Spinal cord (tissue), 10 donors: ENCODE data around the gene NPIPA2. TPM values are rescaled to one million over a fixed set of nuclear protein-coding genes. Genes with fewer than 3 reads are reported as not detected.
"Not testable (repeated sequence)": the region's sequence is repeated elsewhere in the genome, so short reads cannot be mapped to it uniquely, and the experiment has no call there.

Experiments used
- DNase-seq, 6 donors: peaks; one replicate each; pipeline versions ENCODE4 v3.0.0 to v3.0.0-alpha.2; 2013 to 2015; ENCODE audit warnings: low spot score in 6 of 6, low read depth in 4 of 6
- H3K27ac ChIP-seq: one replicate; pipeline ENCODE4 v1.5.1; 2013; ENCODE audit warnings: low read depth, low read length, control low read depth
- H3K27me3 ChIP-seq: one replicate; pipeline ENCODE4 v1.6.1; 2013; ENCODE audit warnings: low read length; ENCODE audit not compliant: control insufficient read depth, insufficient read depth
- H3K36me3 ChIP-seq: one replicate; pipeline ENCODE4 v1.6.1; 2013; ENCODE audit warnings: low read length; ENCODE audit not compliant: control insufficient read depth, insufficient read depth
- H3K4me1 ChIP-seq: one replicate; pipeline ENCODE4 v1.6.1; 2013; ENCODE audit warnings: low read length; ENCODE audit not compliant: control insufficient read depth, insufficient read depth
- H3K4me3 ChIP-seq: one replicate; pipeline ENCODE4 v1.5.1; 2013; ENCODE audit warnings: low read depth, low read length, control low read depth
- H3K9me3 ChIP-seq: one replicate; pipeline ENCODE4 v1.6.1; 2013; ENCODE audit warnings: low read length; ENCODE audit not compliant: control insufficient read depth, insufficient read depth
- WGBS: methylation state at CpG from one replicate; pipeline ENCODE4 v1.1.5; 2013; ENCODE audit warnings: missing lambda C conversion rate; ENCODE audit not compliant: insufficient coverage; 5-methylcytosine and 5-hydroxymethylcytosine counted together
- polyA plus RNA-seq, 2 donors: library from polyadenylated mRNA; unstranded; fragments of 120-200 nt; gene quantifications; one replicate each; pipeline ENCODE4 v1.2.1, GENCODE V29; 2013; ENCODE audit not compliant: insufficient read length in 2 of 2
- total RNA-seq, 2 donors: library from RNA; depleted of rRNA in 1 of 2; stranded (reverse); fragments of 120-200 nt in 1 of 2; fragments of >200 nt in 1 of 2; gene quantifications; one replicate each; pipeline versions ENCODE4 v1.2.3 to v1.2.4, GENCODE V29; 2013 to 2014
- donor health status: healthy.

The NPIPA2 gene
- total and polyA plus RNA-seq, 4 donors = 0.44 to 6.9 TPM; not detected in 2

DNA sequence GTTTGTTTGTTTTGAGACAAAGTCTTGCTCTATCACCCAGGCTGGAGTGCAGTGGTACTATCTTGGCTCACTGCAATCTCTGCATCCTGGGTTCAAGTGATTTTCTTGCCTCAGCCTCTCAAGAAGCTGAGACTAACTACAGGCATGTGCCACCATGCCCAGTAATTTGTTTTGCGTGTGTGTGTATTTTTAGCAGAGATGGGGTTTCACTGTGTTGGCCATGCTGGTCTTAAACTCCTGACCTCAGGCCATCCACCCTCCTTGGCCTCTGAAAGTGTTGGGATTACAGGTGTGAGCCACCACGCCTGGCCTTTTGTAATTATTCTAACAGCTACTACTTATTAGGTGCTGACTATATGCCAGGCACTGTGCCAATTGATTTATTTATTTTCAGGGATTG, 33.3 kb downstream of the NPIPA2 start:
- H3K27ac ChIP-seq, H3K9me3 ChIP-seq, H3K27me3 ChIP-seq, H3K4me3 ChIP-seq, DNase-seq, H3K36me3 ChIP-seq, H3K4me1 ChIP-seq: not testable (repeated sequence)
- no CpG with 5 or more reads among the region's 2 CpGs for WGBS

DNA sequence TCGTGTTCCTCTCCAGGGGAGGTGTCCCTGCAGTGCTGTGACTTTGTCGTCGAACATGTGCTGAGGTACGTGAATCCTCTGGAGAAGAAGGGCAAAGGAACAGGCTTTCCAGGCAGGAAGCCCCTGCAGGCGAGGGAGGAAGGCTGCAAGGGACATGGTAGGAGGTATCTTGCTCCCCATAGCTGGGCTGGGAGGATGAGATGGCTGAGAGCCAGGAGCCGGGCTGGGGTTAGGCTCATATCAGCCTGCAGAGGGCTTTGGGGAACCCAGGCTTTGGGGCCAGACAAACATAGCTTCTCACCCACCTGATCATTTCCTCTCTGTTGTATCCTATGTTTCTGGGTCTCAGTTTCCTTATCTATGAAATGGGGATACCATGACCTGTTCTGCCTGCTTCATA, 34.4 kb downstream of the NPIPA2 start:
- WGBS = no CpG with 5 or more reads among the region's 6 CpGs
- not testable (repeated sequence) for H3K4me1 ChIP-seq, H3K27ac ChIP-seq, H3K9me3 ChIP-seq, H3K36me3 ChIP-seq, H3K4me3 ChIP-seq, DNase-seq, H3K27me3 ChIP-seq

DNA sequence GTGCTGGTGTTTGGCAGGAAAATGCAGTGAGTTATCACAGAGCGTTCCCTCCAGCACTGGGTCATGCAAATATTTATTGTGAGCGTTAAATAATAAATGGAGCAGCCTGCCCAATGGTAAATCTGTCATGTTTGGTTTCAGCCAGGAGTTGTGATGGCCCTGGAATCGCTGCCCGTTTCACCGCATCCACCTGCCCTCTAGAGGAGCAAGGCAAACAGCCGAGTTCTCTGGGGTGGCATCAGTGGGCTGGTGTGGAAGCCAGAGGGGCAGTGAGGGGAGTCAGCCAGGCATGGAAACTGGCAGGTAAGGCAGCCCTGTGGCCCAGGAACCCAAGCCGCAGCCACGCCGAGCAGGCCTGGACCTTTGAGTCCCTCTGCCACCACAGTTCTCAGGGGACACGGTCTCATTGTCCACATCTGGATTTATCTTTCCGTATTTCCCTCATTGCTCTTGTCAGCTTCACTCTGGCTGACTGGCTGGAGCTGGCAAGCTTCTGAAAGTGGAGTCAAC, 37.1 kb downstream of the NPIPA2 start:
- not testable (repeated sequence) for H3K9me3 ChIP-seq, H3K27me3 ChIP-seq, H3K27ac ChIP-seq, DNase-seq, H3K36me3 ChIP-seq, H3K4me3 ChIP-seq, H3K4me1 ChIP-seq
- WGBS = no CpG with 5 or more reads among the region's 11 CpGs

DNA sequence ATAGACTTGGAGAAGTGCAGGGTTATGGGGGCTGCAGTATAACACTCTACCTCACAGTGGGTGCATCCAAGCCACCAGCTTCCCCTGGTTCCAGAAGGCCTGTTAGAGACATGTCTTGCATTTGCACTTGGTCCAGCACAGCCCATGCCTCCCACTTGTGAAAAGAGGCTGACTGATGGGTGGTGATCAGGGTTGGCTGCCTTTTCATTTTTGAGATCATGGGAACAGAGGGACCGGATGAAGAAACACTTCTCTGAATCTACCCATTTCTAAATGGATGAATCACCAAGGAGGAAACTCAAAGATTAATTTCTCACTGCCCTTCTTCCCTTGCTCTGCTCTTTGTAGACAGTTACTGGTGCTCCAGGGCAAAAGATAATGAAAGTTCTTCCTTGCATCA, 43.8 kb downstream of the NPIPA2 start:
- not testable (repeated sequence) for H3K27ac ChIP-seq, H3K27me3 ChIP-seq, H3K4me3 ChIP-seq, H3K36me3 ChIP-seq, DNase-seq, H3K9me3 ChIP-seq, H3K4me1 ChIP-seq
- WGBS = no CpG with 5 or more reads among the region's 1 CpG

DNA sequence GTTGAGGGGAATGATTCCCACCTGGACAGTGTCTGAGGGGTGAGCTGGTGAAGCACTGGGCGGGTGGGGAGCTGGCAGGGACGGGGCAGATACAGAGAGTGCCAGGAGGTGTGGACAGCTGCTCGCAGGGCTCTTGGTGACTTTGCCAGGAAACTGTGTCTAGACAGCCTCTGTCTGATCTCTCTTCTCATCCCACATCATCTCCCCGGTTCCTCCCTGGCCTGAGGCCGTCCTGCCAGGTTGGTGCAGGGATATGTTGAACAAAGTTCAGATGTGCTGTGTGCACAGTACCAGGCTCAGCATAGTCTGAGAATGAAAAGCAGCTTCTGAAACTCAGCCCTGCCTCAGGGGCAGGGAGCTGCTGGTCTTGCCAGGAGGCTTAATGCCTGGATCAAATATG, 47.2 kb downstream of the NPIPA2 start:
- H3K36me3 ChIP-seq, H3K9me3 ChIP-seq, H3K4me1 ChIP-seq, H3K27me3 ChIP-seq, DNase-seq, H3K4me3 ChIP-seq, H3K27ac ChIP-seq: not testable (repeated sequence)
- no CpG with 5 or more reads among the region's 5 CpGs for WGBS

DNA sequence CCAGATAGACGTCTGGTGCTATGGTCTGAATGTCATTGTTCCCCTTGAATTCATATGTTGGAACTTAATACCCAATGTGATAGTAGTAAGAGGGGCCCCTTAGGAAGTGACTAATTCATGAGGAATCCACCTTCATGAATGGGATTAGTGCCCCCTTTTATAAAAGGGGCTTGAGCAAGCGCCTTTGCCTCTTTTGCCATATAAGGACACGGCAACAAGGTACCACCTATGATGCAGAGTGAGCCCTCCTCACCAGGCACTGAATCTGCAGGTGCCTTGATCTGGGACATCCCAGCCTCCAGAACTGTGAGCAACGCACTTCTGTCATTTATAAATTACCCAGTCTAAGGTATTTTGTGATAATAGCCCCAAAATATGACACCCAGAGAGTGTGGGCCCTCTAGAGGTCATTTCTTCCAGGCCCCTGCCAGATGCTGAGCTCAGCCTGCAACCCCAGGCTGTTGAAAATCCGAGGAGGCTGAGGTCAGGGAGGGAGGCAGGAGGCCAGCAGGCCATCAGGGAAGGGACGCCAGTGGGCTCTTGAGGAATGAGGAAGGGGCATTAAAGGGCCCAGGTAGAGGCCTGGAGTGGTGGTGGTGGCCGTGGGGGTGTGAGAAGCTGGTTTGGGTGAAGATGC, 48.1 kb downstream of the NPIPA2 start:
- WGBS = no CpG with 5 or more reads among the region's 7 CpGs
- H3K9me3 ChIP-seq, H3K4me3 ChIP-seq, H3K27ac ChIP-seq, DNase-seq, H3K36me3 ChIP-seq, H3K4me1 ChIP-seq, H3K27me3 ChIP-seq: not testable (repeated sequence)

DNA sequence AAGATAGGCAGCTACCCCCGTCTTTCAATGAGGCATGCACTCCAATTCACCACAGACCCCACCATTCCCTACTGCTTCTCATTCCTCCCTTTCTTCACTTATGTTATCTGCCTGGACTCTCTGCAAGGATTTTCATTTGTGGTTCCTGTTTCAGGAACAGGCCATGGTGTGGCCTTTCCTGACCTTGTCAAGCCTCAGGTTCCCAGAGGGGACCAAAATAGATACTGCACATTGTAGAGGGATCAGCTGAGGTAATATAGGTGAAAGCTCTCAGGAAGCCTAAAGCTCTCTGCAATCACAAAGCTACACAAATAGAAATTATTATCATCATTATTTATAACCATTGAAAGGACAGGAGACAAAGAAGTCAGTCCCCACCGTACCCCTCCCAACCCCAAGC, 50.6 kb downstream of the NPIPA2 start:
- H3K4me1 ChIP-seq, H3K36me3 ChIP-seq, H3K9me3 ChIP-seq, H3K4me3 ChIP-seq, DNase-seq, H3K27ac ChIP-seq, H3K27me3 ChIP-seq: not testable (repeated sequence)
- WGBS = no CpG with 5 or more reads among the region's 2 CpGs

DNA sequence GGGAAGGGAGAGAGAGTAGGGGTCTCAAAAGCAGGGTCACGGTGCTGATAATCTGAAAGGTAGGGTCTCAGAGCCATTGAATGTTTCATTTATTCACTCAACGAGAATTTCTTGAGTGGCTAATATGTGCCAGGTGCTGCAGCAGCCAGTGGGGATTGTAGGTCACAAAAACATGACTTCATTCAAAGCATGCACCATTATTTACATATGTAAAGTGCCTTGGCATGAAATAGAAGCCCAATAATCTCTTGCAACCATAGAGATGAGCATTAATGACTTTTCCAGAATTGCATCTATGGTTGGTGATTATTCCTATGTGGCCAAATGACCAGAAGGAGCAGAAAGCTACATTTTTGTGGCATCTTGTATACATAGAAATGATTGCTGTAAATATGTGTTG, 55.2 kb downstream of the NPIPA2 start:
- no CpG with 5 or more reads among the region's 2 CpGs for WGBS
- H3K4me1 ChIP-seq, DNase-seq: not testable (repeated sequence)

DNA sequence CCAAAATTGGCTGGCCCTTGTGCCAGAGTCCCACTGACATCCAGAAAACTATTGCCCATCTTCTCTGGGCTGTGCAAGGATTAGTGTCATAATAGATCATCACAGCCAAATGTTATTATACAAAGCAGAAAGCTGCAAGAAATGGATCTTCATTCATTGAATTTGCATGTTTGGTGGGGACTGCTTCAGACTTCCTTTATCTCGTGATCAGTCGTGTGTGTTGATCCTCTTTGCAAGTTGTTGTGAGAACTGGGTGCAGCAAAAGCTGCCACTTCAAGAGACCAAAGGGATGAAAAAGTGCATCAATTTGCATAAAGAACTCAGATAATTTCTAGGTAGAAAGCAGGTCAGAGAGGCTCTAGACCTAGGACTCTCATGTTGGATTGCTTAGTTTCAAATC, 61.2 kb downstream of the NPIPA2 start:
- H3K4me1 ChIP-seq, H3K27me3 ChIP-seq, H3K4me3 ChIP-seq, H3K36me3 ChIP-seq, H3K27ac ChIP-seq, DNase-seq, H3K9me3 ChIP-seq: not testable (repeated sequence)
- no CpG with 5 or more reads among the region's 2 CpGs for WGBS

More for the DNA sequence above, 55.2 kb downstream of the NPIPA2 start:
- H3K36me3 ChIP-seq, H3K27ac ChIP-seq, H3K4me3 ChIP-seq, H3K9me3 ChIP-seq, H3K27me3 ChIP-seq: not testable (repeated sequence)

DNA sequence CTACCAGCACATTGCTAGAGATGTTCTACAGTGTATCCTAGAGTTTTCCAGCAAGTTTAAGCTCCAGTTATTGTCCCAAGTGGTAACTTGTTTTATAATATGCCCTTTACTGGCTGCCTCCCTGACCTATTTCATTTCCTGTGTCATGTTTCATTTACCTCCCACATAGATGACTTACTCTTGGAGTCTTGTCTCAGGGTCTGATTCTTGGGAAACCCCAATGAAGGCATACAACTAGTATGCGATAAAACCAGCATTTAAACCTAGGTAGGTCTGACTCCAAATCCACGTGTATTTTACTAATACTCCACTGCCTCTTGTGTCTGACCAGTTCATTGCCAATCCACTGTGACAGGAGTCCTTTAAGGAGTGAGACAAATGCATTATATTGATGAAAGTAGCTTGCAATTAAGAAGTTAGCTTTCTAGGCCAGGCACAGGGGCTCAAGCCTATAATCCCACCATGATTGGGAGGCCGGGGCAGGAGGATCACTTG, 64.9 kb downstream of the NPIPA2 start:
- WGBS = no CpG with 5 or more reads among the region's 3 CpGs
- H3K4me3 ChIP-seq, H3K27ac ChIP-seq, H3K36me3 ChIP-seq, H3K27me3 ChIP-seq, H3K4me1 ChIP-seq, H3K9me3 ChIP-seq, DNase-seq: not testable (repeated sequence)
